ENCODE measurements around the gene C1QTNF12.

C1QTNF12 gene

DNA sequence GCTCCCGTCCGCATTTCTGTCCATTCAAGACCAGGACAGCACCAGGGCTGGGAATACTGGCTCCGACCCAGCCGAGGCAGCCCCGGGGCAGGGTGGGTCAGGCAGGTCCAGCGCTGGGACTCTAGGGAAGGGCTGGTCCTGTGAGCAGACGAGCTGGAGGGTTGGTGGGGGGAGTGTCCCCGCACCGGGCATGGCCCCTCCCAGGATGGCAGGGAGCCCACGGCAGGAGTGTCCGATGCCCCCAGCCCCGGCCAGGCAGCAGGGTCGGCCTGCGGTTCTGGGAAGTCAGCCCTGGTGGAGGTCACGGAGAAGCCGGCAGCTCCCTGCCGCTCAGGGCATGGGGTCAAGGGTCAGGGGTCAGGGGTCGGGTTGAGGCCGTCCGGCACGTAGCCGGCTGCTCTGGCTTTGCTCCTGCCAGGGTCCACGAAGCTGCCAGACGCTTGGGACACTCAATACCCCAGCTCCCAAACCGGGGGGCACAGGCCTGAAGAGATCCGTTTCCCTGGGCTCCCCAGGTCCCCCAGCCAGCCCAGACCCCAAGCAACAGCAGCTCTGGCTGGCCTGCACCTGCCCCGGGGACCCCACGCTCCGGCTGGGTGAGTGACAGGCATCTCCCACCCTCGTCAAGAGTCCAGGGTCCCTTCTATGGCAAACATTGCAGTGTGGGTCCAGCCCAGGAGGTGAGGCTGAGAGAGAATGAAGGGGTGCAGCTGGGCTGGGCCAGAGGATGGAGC, 6.7 kb downstream of the C1QTNF12 start:
- no peak for DNase-seq

DNA sequence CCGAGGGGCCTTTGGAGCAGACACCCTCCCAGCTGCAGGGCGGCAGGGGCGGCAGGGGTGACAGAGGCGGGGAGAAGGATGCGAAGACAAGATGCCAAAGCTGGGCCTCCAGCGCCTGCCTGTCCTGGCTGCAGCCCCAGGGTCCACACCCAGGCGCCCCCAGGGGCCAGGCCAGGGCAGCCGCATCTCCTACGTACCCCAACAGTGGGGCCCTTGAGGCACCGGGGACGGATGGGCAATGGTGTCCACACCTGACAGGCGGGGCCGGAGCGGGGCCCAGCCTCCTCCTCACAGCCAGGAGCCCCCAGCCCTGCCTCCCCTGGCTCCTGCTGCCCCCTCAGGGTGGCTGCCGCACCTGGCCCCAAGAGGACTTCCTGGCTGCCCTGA, 7.3 kb downstream of the C1QTNF12 start:
- no peak for DNase-seq

DNA sequence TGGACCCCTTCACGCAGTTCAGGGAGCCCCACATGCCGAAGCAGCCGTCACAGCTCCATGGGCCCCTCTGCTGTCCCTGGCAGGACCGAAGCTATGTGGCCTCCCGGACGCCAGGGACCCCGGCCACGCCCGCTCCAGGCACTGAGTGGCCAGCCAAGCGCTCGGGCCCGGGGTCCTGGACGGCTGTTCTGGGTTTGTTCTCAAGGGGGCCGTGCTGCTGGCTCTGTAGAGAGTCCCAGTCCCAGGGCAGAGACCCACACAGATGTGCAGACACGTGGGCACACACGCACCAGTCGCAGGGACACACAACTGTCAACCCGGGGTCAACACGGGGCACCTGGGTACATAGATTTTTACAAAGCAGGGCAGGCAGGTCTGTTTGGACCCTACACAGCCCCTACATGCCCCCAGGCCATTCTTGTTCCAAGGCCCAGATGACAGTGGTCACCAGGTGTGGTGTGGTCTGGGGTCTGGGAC, 7.8 kb downstream of the C1QTNF12 start:
- no peak for DNase-seq

DNA sequence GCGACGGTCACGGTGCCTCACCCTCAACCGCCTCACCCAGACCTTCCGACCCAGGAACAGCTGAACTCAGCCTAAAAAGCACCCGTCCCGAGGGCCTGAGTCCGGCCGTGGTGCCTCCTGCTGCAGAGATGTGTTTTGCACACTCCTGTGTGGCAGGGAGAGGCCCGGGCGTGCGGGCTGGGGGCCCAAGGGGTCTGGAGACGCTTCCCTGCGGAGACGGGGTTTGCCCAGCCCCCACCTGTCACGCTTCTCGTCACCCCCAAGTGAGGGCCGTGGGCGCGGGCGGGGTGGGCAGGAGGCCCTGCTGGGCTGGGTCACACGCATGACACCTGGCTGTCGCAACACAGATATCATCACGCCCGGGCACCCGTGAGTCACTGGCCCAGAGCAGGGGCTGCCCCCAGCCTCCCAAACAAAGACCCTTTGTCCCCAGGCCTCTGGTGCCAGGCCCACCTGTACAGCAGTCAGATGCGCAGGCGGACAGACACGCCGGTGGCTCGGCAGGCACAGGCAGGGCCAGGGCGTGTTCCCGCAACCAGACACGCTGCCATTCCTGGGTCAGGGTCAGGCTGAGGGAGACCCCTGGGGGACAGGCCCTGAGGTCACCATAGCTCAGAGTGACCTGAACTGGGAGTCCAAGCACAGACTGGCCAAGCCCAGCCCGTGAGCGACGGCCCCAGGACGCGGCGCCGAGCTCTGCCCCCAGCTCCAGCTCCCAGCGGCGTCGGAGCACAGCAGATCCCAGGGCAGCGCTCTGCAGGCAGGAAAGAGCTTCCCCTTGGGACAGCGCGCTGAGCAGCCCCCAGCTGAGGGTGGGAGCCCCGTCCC, 8.4 kb downstream of the C1QTNF12 start:
- DNase-seq, result no peak

DNA sequence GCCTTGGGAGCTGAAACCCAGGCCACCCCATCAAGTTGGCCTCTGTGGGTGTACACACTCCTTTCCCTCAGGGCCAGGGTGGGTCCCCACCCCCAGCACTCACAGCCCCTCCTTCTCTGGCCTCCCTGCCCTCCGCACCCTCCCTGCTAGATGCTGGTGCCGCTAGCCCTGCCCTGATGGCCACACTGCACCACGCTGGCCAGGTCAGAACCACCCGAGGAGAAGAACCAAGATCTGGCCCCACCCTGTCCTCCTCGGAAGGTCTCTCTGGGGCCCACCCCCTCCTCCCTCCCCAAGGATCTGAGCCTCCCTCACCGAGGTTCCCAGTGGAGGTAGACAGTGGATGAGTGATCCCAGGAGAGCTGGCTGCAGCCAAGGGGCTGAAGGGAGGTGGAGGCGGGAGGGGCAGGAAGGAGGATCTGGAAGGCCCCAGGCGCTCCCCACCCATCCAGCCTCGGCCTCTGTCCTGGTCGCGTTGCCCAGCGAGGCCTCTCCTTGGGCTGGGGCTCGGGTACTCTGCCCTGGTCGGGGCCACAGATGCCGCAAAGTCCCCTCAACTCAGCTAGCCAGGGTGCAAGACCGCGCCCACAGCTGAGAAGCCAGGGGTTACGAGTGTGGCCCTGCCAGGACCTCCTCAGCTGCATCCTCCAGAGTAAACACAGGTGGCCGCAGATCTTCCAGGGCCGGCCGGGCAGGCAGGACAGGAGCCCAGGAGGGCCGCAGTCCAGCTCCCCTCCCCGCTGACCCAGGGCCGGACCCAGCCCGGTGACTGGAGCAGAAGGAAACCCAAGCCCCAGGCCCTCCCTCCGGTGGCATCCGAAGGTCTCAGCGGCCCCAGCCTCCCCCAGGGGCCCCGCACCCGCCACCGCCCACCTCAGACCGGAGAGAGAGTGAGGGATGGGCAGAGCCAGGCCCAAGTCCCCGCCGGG, 9.3 kb downstream of the C1QTNF12 start:
- no peak for DNase-seq

DNA sequence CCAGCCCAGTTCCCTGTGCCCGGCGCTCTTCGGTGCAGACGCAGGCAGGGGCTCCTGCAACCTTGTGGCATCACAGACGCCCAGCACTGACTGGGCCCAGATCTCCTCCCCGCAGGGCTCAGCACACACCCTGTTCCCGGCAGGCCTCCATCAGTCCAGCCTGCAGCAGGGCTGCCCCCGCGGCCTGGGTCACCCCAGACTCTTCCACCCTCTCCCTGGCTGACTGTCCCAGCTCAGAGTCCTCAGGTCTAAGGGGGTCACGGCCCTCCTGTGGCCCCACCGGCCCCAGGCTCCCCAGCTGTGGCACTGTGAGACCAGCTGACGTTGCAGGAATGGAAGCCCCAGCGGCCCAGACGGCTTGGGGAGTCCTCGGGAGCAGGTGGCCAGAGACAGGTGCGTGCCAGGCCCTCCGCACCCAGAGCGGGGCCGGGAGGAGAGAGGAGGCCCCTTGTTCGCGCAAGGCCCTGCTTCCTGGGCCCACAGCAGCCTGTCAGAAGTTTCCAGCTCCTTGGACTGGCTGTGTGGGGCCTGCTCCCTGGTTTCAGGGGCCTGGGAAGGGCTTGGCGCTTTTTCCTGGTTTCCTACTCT, 10.3 kb downstream of the C1QTNF12 start:
- no peak for DNase-seq

DNA sequence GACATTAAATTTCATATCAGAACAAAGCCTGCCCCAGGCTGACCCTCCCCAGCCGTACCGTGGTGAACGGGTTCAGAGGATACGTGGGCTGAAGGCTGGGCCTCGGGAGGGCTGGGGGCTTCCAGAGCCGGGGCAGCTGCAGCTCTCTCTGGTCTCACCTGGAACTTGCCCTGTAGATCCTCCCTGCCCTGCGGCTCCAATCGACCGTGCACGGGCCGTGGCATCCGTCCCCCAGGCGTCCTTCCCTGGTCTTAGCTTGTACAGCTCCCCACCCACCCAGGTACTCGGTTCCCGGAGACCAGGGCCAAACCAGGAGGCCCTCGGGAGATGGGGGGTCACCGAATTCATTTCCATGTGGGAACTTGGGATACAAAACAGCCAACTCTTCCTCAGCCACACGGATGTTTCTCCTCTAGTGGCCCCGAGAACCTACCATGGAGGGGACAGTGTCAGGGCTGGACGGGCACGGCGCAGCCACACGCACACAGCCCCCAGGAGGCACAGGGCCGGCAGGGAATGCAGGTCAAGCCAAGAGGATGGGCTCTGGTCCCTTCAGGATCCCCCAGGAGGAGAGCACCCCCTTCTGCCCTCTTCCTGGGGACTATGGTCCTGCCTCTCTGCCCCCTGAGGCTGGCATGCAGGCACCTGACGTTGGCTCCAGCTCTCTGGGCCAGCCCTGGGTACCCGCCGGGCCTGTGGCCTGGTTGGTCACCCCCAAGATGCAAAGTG, 11.3 kb downstream of the C1QTNF12 start:
- no peak for DNase-seq

DNA sequence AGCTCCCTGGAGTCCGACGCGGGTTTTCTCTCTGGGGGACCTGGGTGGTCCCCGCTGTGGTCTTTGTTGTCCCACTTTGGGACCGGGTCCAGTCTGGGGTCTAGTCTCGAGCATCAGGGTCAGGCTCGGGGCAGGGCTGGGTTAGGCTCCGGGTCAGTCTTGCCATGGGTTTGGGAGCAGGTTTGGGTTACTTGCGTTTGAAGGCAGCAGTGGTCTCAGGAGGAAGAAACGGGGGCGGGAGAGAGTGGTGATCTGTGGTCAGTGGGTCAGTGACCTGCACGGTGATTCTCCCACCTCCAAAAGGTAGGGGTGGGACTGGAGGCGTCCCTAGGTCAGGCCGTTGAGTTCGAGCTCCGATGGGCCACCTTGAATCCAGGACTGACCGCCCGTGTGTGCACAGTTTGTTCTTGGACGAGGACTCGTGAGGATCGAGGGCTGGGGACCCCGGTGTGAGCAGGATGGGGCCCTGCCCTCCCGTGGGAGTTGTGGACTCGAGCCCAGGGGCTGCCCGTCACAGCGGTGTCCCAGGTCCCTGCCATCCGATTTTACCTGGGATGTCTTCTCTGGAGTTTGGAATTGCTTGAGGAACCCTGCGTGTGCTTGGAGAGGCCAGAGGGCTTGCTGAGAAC, 12.2 kb downstream of the C1QTNF12 start:
- no peak for DNase-seq

DNA sequence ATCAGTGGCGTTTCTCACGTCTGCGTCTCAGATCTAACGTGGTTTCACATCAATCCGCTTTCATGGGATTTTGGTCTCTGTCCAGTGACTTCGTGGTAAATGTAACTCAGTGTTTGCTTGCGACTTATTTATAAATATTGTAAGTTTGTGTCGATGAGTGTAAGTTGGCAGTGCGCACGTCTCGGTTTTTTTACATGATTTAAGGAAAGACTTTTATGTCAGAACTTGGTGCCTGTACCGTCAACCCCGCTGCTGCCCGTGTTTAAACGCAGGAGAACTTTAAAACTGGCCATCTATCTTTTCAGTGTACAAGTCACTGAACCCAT, 13.0 kb downstream of the C1QTNF12 start:
- no peak for DNase-seq

DNA sequence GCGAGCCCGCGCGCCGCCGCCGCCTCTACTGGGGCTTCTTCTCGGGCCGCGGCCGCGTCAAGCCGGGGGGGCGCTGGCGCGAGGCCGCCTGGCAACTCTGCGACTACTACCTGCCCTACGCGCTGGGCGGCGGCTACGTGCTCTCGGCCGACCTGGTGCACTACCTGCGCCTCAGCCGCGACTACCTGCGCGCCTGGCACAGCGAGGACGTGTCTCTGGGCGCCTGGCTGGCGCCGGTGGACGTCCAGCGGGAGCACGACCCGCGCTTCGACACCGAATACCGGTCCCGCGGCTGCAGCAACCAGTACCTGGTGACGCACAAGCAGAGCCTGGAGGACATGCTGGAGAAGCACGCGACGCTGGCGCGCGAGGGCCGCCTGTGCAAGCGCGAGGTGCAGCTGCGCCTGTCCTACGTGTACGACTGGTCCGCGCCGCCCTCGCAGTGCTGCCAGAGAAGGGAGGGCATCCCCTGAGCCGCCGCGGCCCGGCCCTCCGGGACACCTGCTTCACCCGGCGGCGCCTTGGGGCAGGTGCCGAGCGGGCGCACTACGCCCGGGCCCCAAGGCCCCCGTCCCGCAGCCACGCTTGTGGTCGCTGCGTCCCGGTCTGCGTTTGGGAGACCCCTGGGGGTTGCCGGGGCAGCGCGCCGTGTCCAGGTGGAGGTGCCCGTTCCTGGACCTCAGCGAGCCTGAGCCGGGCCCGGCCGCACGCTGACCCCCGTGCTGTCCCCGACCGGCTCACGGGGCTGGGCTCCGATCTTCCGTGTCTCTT, 13.5 kb downstream of the C1QTNF12 start:
- no peak for DNase-seq

DNA sequence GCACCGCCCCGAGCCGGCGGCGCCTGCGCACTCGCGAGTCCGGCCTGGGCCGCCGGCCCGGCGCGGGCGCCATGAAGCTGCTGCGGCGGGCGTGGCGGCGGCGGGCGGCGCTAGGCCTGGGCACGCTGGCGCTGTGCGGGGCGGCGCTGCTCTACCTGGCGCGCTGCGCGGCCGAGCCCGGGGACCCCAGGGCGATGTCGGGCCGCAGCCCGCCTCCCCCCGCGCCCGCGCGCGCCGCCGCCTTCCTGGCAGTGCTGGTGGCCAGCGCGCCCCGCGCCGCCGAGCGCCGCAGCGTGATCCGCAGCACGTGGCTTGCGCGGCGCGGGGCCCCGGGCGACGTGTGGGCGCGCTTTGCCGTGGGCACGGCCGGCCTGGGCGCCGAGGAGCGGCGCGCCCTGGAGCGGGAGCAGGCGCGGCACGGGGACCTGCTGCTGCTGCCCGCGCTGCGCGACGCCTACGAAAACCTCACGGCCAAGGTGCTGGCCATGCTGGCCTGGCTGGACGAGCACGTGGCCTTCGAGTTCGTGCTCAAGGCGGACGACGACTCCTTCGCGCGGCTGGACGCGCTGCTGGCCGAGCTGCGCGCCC, 14.2 kb downstream of the C1QTNF12 start, which contains the start of gene B3GALT6:
Gene B3GALT6, plus strand, starts transcription at position 30 of the 588 bp plus-strand sequence. Its CDS starts 42 bp downstream, at position 72.
- no peak for DNase-seq

DNA sequence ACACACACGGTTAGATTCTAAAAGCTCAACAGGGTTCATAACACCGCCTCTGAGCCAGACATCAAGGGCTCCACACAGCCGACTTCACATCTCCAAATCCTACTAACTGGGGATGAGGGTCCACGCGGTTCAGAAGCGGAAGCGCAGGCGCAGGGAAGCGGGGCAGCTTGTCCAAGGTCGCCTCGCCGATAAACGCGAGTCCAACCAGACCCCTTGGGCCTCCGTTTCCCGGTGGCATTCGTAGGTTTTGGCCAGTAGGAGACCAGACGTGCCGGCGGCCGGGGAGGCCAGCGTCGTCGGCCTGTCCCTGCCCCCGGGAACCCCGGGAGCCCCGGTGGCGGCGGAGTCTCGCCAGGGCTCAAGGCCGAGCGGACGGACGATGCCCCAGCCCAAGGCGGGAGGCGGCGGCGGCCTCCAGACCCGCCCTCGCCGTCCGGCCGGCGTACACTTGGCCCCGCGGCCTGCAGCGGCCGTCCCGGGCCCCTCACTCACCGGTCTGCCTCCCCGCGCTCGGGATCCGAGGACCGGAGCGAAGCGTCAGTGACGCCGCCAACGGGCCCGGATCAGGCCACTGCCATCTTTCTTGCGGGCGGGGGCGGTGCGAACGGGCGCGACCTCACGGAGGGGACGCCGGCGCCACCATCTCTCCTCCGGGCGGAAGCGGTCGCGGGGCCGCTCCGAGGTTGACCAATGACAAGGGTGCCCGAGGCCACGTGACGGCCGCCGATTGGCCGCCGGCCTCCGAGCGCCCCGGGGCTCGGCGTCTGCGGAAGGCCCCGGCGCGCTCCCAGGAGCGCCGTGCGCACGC, 14.9 kb downstream of the C1QTNF12 start, which contains the start of gene SDF4:
Gene SDF4, minus strand, starts transcription at position 602 of the 808 bp plus-strand sequence. CDS start 3,229 bp downstream, outside the sequence.
- DNase-seq, result peak; percentile 96

DNA sequence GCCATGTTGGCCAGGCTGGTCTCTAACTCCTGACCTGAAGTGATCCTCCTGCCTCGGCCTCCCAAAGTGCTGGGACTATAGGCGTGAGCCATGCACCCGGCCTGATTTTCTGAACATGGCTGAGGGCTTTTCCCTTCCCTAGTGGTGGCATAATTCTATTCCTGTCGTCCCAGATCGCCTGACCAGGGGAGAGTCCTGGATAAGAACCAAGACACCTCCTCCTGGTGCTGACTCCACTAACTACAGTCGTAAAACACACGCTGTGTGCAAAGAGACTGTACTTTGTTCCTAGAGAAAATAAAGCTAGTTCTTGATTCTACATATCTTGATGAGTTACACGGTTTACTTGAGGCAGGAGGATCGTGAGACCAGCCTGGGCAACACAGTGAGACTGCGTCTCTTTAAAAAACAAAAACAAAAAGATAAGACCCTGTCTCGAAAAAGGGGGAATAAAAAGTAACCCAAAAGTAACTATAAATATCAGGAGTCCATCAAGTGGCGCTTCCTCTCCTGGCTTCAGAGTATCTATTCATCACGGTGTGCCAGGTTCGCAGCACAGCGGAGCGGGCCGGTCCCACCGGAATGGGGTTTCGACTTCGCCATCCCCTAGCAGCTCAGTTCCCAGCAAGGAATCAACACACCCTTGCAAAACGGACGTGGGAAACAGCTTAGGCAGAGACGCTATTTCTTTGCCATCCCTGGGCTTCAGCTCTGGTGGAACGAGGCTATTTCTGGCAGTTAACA, 15.7 kb downstream of the C1QTNF12 start:
- DNase-seq, result peak; percentile 31

DNA sequence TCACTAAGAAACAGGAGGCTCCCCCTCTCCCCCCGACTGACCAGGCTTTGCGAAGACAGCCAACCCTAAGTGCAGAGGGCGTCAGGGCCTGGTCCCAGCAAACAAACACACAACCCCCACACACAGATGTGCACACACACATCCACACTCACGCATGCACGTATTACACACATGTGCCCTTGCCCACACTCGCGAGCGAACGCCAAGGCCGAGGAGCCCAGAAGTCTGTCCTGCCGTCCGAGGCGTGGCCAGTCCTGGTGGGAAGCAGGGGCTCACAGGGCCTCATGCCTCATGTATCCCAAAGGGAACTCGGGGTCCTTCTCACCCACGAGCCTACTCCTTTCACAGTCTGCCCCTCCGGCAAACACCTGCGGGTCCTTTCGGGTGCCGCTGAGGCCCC, 16.8 kb downstream of the C1QTNF12 start:
- no peak for DNase-seq

DNA sequence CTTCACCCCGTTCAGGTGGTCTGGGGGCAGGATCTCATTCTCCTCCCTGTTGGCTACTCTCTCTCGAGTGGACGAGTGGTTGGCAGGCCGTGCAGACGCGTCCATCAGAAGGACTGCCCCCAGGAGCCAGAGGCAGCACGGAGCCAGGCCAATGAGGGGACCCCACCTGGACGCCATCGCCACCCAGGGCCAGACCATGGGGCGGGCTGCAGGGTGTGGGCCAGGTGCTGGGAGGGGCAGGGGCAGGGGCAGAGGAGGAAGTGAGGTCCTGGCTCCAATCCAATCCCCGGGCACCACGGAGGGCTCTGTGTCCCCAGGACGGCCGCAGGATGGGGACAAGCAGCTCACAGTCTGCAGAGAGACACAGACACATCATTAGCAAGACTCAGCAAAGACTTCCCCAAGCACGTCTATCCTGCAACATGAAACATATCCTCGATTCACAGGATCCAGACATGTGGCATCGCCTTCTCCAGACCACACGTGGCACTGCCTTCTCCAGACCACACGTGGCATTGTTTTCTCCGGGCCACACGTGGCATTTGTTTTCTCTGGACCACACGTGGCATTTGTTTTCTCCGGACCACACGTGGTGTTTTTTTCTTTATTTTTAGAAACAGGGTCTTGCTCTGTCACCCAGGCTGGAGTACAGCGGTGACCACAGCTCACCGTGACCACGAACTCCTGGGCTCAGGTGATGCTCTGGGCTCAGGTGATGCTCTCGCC, 17.8 kb downstream of the C1QTNF12 start:
- DNase-seq, result no peak

DNA sequence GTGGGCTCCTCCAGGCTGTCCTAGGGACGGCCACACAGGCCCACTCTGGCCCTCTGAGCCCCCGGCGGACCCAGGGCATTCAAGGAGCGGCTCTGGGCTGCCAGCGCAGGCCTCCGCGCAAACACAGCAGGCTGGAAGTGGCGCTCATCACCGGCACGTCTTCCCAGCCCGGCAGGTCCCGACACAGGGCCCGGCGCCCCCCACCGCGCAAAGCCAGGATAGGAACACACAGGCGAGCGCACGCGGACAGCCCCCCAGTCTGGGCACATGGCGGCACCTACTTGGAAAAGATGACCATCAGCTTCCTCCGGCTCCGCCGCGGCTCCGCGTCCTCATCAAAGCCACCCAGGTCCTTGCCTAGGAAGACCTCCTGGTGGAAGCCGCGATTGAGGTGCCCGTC, 18.3 kb downstream of the C1QTNF12 start:
- no peak for DNase-seq

DNA sequence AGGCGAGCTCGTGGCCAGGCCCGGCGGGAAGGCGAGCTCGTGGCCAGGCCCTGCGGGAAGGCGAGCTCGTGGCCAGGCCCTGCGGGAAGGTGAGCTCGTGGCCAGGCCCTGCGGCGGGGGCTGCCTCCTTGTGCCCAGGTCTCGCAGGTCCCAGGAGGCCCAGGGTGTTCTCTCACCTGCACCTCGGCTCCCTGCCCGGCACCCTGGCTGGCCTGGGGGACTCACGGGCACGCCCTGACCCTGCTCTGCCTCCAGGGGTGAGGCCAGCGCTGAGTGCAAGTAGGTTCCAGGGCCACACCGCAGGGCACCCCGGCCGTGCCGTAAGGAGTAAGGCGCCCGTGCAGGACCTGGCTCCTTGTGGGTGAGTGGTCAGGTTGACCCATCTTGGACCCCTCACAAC, 19.1 kb downstream of the C1QTNF12 start:
- no peak for DNase-seq

Data from CD4-positive, alpha-beta T cell treated with Interleukin-17A for 4 hours (primary cell).